ACHN (cell line): ENCODE data around the gene MAML2.
"Not testable (repeated sequence)": the region's sequence is repeated elsewhere in the genome, so short reads cannot be mapped to it uniquely, and the experiment has no call there.

ENCODE experiments used
- DNase-seq: peaks from one replicate; pipeline ENCODE4 v3.0.0-alpha.2; 2015
- in situ Hi-C: cut with HindIII; loops from 2 replicates; pipeline ENCODE4 v1.10.0; 2017; ENCODE audit warnings: low sequenced_read_pairs, low pct_ligation_motif_present, low pct_unique_long_range_greater_than_20kb

Gene MAML2

GRCh38 chr11:96279018-96279895 lies 63.7 kb downstream of the MAML2 start:
- in situ Hi-C loops = no loop called here
- no peak for DNase-seq

- in situ Hi-C loops = no loop called here
- DNase-seq = no peak
Measured at GRCh38 chr11:96278039-96278897, 64.7 kb downstream of the MAML2 start.

- no peak for DNase-seq
- in situ Hi-C loops = no loop called here
Measured at GRCh38 chr11:96277696-96278038, 65.3 kb downstream of the MAML2 start.

GRCh38 chr11:96276836-96277235 lies 66.2 kb downstream of the MAML2 start:
- in situ Hi-C loops = no loop called here
- DNase-seq = no peak

- in situ Hi-C loops = no loop called here
- no peak for DNase-seq
Measured at GRCh38 chr11:96275801-96276594, 67.0 kb downstream of the MAML2 start.

GRCh38 chr11:96273507-96273906 lies 69.5 kb downstream of the MAML2 start:
- no peak for DNase-seq
- in situ Hi-C loops = no loop called here

- in situ Hi-C loops = no loop called here
Measured at GRCh38 chr11:96272529-96273222, 70.3 kb downstream of the MAML2 start.

GRCh38 chr11:96271777-96272176 lies 71.2 kb downstream of the MAML2 start:
- in situ Hi-C loops = no loop called here
- DNase-seq = no peak

More at GRCh38 chr11:96272529-96273222, 70.3 kb downstream of the MAML2 start:
- no peak for DNase-seq

- in situ Hi-C loops, DNase-seq: not testable (repeated sequence)
Measured at GRCh38 chr11:96271352-96271751, 71.6 kb downstream of the MAML2 start.

- in situ Hi-C loops, DNase-seq: not testable (repeated sequence)
Measured at GRCh38 chr11:96268527-96268926, 74.5 kb downstream of the MAML2 start.

GRCh38 chr11:96267496-96268032 lies 75.4 kb downstream of the MAML2 start:
- DNase-seq = no peak
- in situ Hi-C loops = no loop called here

- no peak for DNase-seq
- in situ Hi-C loops = no loop called here
Measured at GRCh38 chr11:96267001-96267495, 75.9 kb downstream of the MAML2 start.

- in situ Hi-C loops = no loop called here
- DNase-seq = no peak
Measured at GRCh38 chr11:96265972-96266371, 77.0 kb downstream of the MAML2 start.

- in situ Hi-C loops = no loop called here
- no peak for DNase-seq
Measured at GRCh38 chr11:96265220-96265737, 77.7 kb downstream of the MAML2 start.

- DNase-seq = no peak
- in situ Hi-C loops = no loop called here
Measured at GRCh38 chr11:96264364-96264763, 78.6 kb downstream of the MAML2 start.

GRCh38 chr11:96263238-96263763 lies 79.7 kb downstream of the MAML2 start:
- DNase-seq = no peak

GRCh38 chr11:96260532-96260931 lies 82.5 kb downstream of the MAML2 start:
- in situ Hi-C loops = no loop called here
- DNase-seq = no peak

More at GRCh38 chr11:96263238-96263763, 79.7 kb downstream of the MAML2 start:
- in situ Hi-C loops = no loop called here
